ENCODE data around the gene MPRIP.
"Not testable (repeated sequence)": the region's sequence is repeated elsewhere in the genome, so short reads cannot be mapped to it uniquely, and the experiment has no call there.

DNA sequence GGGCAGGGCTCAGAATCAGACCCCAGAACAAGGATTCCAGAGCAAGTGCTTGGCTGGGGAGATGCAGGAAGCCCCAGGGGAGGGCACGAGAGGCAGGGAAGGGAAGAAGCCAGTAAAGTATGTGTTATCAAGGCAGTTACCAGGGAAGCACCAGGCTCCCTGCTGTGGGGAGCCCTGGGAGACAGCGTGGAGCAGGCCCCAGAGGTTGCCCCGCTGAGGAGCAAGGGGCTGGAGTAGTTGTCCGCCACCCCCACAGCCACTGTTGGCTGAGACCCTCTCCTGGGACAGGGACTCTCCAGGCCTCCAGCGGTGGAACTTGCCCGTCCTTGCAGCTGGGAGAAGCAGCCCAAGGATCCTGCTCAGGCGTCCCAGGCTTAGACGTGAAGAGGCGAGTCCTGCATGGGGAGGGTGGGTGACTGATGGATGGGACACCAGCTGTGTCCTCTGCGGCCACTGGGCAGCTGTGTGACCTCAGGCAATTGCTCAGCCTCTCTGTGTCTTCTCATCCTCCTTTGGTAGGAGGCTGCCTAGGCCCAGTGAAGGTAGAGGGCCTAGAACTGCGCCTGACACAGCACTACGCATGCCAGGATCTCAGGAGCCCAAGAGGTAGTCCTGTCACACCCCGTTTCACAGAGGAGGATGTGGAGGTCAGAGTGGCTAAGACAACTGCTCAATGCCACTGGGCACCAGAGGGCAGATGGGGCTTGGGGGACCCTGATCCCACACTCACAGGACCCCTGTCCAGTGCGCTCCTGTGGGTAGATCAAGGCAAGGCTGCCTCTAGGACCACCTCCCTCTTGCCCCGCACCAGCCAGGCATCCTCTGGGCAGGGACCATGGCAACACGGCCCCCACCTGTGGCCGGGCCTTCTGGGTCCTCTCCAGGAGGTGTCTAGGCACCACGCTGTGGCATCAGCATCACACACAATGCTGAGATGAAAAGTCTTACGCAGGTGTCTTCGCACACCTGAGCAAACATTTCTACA is 39.2 kb upstream of the MPRIP start:
- not testable (repeated sequence) for TF ChIP-seq EZH2 (IDR thresholded peaks at IDR 0.05; ENCODE audit: low read length)
- TF ChIP-seq, protein P1, sequence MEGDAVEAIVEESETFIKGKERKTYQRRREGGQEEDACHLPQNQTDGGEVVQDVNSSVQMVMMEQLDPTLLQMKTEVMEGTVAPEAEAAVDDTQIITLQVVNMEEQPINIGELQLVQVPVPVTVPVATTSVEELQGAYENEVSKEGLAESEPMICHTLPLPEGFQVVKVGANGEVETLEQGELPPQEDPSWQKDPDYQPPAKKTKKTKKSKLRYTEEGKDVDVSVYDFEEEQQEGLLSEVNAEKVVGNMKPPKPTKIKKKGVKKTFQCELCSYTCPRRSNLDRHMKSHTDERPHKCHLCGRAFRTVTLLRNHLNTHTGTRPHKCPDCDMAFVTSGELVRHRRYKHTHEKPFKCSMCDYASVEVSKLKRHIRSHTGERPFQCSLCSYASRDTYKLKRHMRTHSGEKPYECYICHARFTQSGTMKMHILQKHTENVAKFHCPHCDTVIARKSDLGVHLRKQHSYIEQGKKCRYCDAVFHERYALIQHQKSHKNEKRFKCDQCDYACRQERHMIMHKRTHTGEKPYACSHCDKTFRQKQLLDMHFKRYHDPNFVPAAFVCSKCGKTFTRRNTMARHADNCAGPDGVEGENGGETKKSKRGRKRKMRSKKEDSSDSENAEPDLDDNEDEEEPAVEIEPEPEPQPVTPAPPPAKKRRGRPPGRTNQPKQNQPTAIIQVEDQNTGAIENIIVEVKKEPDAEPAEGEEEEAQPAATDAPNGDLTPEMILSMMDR (optimal IDR thresholded peaks at IDR 0.05 in 1 of 3, IDR thresholded peaks at IDR 0.05 in 1 of 3, conservative IDR thresholded peaks at IDR 0.05 in 1 of 3; ENCODE audit: extremely low read depth in 1 of 3, insufficient read depth in 2 of 3, low read length in 3 of 3): not testable (repeated sequence)
